Measurements from ENCODE around the gene PAQR9. TPM values are rescaled to one million over a fixed set of nuclear protein-coding genes. Genes with fewer than 3 reads are reported as not detected.

PAQR9 gene
- total and polyA plus RNA-seq, 2 donors (not counting 1 experiment from before 2014, with no cell fraction given) = not detected

DNA sequence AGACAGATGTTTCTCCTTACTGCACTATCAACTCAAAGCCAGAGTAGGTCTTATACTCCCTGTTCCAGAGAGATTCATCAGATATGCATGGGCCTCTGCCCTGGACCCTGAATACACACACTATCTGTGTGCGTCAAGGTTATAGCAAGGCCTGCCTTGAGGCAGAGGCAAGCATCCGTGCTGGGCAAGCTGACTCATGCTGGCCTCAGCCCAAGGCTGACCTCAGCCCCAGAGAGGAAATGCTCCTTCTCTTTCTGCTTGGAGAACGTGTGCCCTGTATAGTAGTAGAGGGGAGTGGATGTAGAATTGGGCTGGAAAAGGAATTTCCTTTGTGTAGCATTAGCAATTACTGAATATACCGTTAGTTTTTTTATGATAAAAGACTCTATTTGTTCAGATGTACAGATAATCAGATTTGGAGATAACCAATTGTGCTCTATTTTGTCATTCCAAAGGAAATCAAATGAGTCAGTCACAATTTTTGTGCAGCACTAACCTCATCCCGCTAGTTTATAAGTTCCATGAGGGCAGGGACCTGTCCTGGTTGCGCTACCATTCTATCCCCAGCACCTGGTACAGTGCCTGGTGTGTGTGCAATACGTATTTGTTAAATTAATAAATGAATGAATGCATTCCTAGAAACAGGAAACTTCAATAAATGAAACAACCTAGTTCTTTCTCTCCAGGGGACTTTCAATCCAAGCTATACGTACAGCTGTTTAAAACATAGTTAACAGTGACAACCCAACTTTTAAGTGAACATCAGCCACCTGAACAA lies 13.3 kb upstream of the PAQR9 start:
- TF ChIP-seq, protein P1, sequence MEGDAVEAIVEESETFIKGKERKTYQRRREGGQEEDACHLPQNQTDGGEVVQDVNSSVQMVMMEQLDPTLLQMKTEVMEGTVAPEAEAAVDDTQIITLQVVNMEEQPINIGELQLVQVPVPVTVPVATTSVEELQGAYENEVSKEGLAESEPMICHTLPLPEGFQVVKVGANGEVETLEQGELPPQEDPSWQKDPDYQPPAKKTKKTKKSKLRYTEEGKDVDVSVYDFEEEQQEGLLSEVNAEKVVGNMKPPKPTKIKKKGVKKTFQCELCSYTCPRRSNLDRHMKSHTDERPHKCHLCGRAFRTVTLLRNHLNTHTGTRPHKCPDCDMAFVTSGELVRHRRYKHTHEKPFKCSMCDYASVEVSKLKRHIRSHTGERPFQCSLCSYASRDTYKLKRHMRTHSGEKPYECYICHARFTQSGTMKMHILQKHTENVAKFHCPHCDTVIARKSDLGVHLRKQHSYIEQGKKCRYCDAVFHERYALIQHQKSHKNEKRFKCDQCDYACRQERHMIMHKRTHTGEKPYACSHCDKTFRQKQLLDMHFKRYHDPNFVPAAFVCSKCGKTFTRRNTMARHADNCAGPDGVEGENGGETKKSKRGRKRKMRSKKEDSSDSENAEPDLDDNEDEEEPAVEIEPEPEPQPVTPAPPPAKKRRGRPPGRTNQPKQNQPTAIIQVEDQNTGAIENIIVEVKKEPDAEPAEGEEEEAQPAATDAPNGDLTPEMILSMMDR (IDR thresholded peaks at IDR 0.05) = no peak
- no peak for TF ChIP-seq EZH2 (IDR thresholded peaks at IDR 0.05; ENCODE audit: borderline replicate concordance, insufficient read depth, low read depth, low read length, poor library complexity, severe bottlenecking)
- ATAC-seq (ENCODE audit: low read depth) = no peak

More for the DNA sequence above, 13.3 kb upstream of the PAQR9 start:
- Histone ChIP-seq H3K9ac (ENCODE audit: low read length) (no peak overlapping the region), H3K9me3 (ENCODE audit: control extremely low read depth in 1 of 3, control insufficient read depth in 2 of 3, insufficient read depth in 1 of 3, low read length in 2 of 3) (peaks cover 0 to 3% (median 0%) of the 10 kb centered on the region in 3 donors), H3K4me3 (ENCODE audit: control extremely low read depth in 1 of 5, extremely low read depth in 1 of 5, insufficient read depth in 1 of 5, low read depth in 2 of 5, low read length in 4 of 5) (no peak overlapping the region), H3K27me3 (replicated peaks in 1 of 4; ENCODE audit: control extremely low read depth in 1 of 4, control insufficient read depth in 3 of 4, insufficient read depth in 4 of 4, low read length in 3 of 4) (peaks cover 0 to 4% (median 0%) of the 10 kb centered on the region in 4 experiments), H3K27ac (ENCODE audit: low read length in 2 of 2) (no peak overlapping the region), H4K20me1 (ENCODE audit: control insufficient read depth, insufficient read depth, low read length, poor library complexity, severe bottlenecking) (no peaks in the 10 kb centered on the region), H3K4me2 (replicated peaks; ENCODE audit: low read depth, low read length, poor library complexity, severe bottlenecking) (no peak overlapping the region), H3K36me3 (replicated peaks in 1 of 2; ENCODE audit: control extremely low read depth in 1 of 2, control insufficient read depth in 1 of 2, extremely low read depth in 1 of 2, insufficient read depth in 2 of 2, low read length in 1 of 2) (no peaks in the 10 kb centered on the region), H2AFZ (ENCODE audit: insufficient read depth, low read depth, low read length, poor library complexity, severe bottlenecking) (no peak overlapping the region), H3K79me2 (ENCODE audit: control insufficient read depth, insufficient read depth, low read length) (no peaks in the 10 kb centered on the region), H3K4me1 (ENCODE audit: control insufficient read depth in 2 of 2, insufficient read depth in 2 of 2, low read length in 2 of 2) (no peaks in the 10 kb centered on the region)
- peaks cover 43% of the 10 kb centered on the region for H3K27me3 Mint-ChIP-seq
- no peaks in the 10 kb centered on the region for H3K9me3 Mint-ChIP-seq (ENCODE audit: insufficient read depth)
- DNase-seq = no peak
- CTCF ChIA-PET = interaction anchor here (0.5 to 0.6 kb wide), 2 partner anchors 13 to 1366 kb away, joined by 3 read pairs; no protein-coding TSS in a partner anchor
- POLR2A ChIA-PET = no interaction called here
- H3K4me3 Mint-ChIP-seq = no peak overlapping the region
- intact Hi-C loops (cut with micrococcal nuclease) = no loop called here
- WGBS (ENCODE audit: insufficient coverage) = 50% methylated on average over 2 of the region's 8 CpGs
- no peaks in the 10 kb centered on the region for H3K4me1 Mint-ChIP-seq
- H3K27ac Mint-ChIP-seq = no peak overlapping the region

Data from B cell (primary cell).